Measurements from ENCODE around the gene FNDC8. TPM values are rescaled to one million over a fixed set of nuclear protein-coding genes. Genes with fewer than 3 reads are reported as not detected.
"Not testable (repeated sequence)": the region's sequence is repeated elsewhere in the genome, so short reads cannot be mapped to it uniquely, and the experiment has no call there.

FNDC8 gene
- total and polyA plus RNA-seq, 12 donors = not detected

DNA sequence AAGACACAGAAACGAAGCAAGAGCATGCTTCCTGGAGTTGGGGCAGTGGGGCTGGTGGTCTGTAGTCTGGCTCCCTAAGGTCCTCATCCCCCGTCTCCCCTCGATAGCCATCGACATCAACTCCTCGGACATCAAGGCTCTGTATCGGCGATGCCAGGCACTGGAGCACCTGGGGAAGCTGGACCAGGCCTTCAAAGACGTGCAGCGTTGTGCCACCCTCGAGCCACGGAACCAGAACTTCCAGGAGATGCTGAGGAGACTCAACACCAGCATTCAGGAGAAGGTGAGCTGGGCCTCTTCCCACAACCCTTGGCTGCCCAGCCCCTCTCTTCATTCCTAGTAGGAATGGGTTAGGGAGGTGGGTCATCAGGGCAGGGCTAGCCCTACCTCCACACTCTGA lies 28.5 kb downstream of the FNDC8 start:
- H3K9me3 ChIP-seq = no peaks in the 10 kb centered on the region
- ATAC-seq (no peak), DNase-seq (no peak)
- peak overlapping the region in 1 of 10 donors; percentile 98 for H3K27ac ChIP-seq
- TF ChIP-seq CTCF (IDR thresholded peaks at IDR 0.05) = no peak
- intact Hi-C loops (cut with DNase I) = no loop called here
- H3K4me3 ChIP-seq = peak overlapping the region in 4 of 10 donors; percentile 53 to 57 (median 54)
- H3K27me3 ChIP-seq = no peaks in the 10 kb centered on the region
- WGBS, 2 donors = 77 to 83% methylated on average over 11 of the region's 11 CpGs
- peaks cover 0 to 62% (median 10%) of the 10 kb centered on the region in 9 donors for H3K4me1 ChIP-seq
- peaks cover 0 to 32% (median 0%) of the 10 kb centered on the region in 9 donors for H3K36me3 ChIP-seq

DNA sequence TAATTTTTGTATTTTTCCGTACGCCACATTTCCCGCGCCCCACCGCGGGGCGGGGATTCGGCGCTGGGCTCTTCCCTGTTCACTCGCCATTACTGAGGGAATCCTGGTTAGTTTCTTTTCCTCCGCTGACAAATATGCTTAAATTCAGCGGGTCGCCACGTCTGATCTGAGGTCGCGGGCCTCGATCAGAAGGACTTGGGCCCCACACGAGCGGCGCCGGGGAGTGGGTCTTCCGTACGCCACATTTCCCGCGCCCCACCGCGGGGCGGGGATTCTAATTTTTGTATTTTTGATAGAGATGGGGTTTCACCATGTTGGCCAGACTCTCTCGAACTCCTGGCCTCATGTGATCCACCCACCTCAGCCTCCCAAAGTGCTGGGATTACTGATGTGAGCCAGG lies 29.7 kb downstream of the FNDC8 start:
- intact Hi-C loops (cut with DNase I); H3K9me3 ChIP-seq; H3K4me3 ChIP-seq; H3K27ac ChIP-seq; H3K27me3 ChIP-seq; ATAC-seq; DNase-seq: not testable (repeated sequence)
- H3K36me3 ChIP-seq = peaks cover 0 to 43% (median 0%) of the 10 kb centered on the region in 9 donors
- peaks cover 0 to 58% (median 10%) of the 10 kb centered on the region in 9 donors for H3K4me1 ChIP-seq
- 87 to 92% methylated on average over 29 of the region's 29 CpGs for WGBS, 2 donors

GRCh38 chr17:35152421-35153140 lies 31.2 kb downstream of the FNDC8 start:
- peaks cover 0 to 48% (median 6%) of the 10 kb centered on the region in 9 donors for H3K4me1 ChIP-seq
- no peak overlapping the region for H3K27ac ChIP-seq
- peaks cover 0 to 58% (median 0%) of the 10 kb centered on the region in 9 donors for H3K36me3 ChIP-seq
- no peak for DNase-seq
- WGBS, 2 donors = 58 to 59% methylated on average over 13 of the region's 13 CpGs
- no peak for TF ChIP-seq CTCF (IDR thresholded peaks at IDR 0.05)
- no peaks in the 10 kb centered on the region for H3K9me3 ChIP-seq
- H3K4me3 ChIP-seq = no peak overlapping the region
- intact Hi-C loops (cut with DNase I) = no loop called here
- H3K27me3 ChIP-seq = no peaks in the 10 kb centered on the region
- no peak for ATAC-seq

DNA sequence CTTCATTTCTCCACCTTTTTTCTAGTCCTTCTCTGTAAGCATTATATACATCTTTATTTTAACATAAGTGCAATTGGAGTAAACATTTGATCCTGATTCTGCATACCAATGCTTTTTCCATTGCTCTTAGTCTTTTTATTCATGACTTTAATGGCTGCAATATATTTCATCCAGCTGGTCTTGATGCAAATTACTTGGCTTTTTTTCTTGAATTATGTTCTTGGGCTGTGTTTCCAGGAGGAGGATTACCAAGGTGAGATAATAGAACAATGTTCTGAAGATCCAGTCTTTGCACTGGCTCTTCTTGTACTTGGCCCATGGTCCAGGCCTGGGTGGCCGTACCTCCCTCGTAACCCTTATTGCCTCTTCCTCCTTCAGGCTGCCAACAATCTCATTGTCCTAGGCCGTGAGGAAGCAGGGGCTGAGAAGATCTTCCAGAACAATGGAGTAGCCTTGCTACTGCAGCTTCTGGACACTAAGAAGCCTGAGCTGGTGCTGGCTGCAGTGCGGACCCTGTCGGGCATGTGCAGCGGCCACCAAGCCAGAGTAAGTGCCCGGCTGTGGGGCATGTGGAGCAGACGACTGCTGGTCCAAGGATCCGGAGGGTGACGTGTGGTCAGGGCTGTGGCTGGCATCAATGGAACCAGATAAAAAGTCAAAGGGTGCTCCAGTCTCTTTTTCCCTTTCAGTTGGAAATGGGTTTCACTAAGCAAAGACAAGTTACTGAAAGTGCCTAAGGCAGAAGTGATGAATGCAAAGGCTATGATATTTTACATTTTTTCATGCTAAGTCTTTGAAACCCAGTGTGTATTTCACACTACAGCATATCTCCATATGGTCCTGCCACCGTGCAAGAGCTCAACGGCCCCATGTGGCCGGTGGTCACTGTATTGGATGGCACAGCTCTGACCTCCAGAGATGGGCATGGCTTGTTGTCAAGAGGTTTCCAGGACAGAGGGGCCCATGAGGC lies 33.1 kb downstream of the FNDC8 start:
- DNase-seq = no peak
- H3K27me3 ChIP-seq = no peaks in the 10 kb centered on the region
- intact Hi-C loops (cut with DNase I) = no loop called here
- peaks cover 0 to 77% (median 2%) of the 10 kb centered on the region in 9 donors for H3K36me3 ChIP-seq
- TF ChIP-seq CTCF (IDR thresholded peaks at IDR 0.05) = no peak
- no peak overlapping the region for H3K27ac ChIP-seq
- peak in 1 of 8 donors; percentile 9 for ATAC-seq
- no peaks in the 10 kb centered on the region for H3K9me3 ChIP-seq
- H3K4me3 ChIP-seq = no peak overlapping the region
- peaks cover 0 to 31% (median 2%) of the 10 kb centered on the region in 9 donors for H3K4me1 ChIP-seq
- 86% methylated on average over 13 of the region's 13 CpGs for WGBS, 2 donors

Measured in heart right ventricle (tissue), 16 donors.